ENCODE measurements around the gene PDE8A.
"Not testable (repeated sequence)": the region's sequence is repeated elsewhere in the genome, so short reads cannot be mapped to it uniquely, and the experiment has no call there.

DNA sequence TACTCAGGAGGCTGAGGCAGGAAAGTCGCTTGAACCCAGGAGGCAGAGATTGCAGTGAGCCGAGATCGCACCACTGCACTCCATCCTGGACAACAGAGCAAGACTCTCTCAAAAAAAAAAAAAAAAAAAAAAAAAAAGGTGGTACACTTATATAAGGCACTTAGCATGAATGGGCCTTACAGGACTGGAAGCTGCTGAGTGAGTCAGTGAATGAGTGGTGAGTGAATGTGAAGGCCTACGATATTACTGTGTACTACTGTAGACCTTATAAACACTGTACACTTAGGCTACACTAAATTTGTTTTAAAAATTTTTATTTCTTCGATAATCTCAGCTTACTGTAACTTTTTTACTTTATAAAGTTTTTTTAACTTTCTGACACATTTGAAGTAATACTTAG is 15.1 kb downstream of the PDE8A start:
- not testable (repeated sequence) for TF ChIP-seq FOS (IDR thresholded peaks at IDR 0.05; ENCODE audit: borderline replicate concordance, extremely low read depth, insufficient read length); CTCF (IDR thresholded peaks at IDR 0.05 in 2 of 3, conservative IDR thresholded peaks at IDR 0.05 in 1 of 3; ENCODE audit: control insufficient read depth in 2 of 3, extremely low read depth in 1 of 3, insufficient read depth in 1 of 3, low read depth in 3 of 3, low read length in 3 of 3); BCLAF1 (IDR thresholded peaks at IDR 0.05); EP300 (IDR thresholded peaks at IDR 0.05; ENCODE audit: borderline replicate concordance in 1 of 2, control insufficient read depth in 1 of 2, low read depth in 2 of 2, low read length in 2 of 2); ASH2L (IDR thresholded peaks at IDR 0.05; ENCODE audit: borderline replicate concordance, low read depth); POLR2A (IDR thresholded peaks at IDR 0.05; ENCODE audit: low read depth, low read length); NFIC (IDR thresholded peaks at IDR 0.05; ENCODE audit: low read depth, low read length)
- TF ChIP-seq, protein P1, sequence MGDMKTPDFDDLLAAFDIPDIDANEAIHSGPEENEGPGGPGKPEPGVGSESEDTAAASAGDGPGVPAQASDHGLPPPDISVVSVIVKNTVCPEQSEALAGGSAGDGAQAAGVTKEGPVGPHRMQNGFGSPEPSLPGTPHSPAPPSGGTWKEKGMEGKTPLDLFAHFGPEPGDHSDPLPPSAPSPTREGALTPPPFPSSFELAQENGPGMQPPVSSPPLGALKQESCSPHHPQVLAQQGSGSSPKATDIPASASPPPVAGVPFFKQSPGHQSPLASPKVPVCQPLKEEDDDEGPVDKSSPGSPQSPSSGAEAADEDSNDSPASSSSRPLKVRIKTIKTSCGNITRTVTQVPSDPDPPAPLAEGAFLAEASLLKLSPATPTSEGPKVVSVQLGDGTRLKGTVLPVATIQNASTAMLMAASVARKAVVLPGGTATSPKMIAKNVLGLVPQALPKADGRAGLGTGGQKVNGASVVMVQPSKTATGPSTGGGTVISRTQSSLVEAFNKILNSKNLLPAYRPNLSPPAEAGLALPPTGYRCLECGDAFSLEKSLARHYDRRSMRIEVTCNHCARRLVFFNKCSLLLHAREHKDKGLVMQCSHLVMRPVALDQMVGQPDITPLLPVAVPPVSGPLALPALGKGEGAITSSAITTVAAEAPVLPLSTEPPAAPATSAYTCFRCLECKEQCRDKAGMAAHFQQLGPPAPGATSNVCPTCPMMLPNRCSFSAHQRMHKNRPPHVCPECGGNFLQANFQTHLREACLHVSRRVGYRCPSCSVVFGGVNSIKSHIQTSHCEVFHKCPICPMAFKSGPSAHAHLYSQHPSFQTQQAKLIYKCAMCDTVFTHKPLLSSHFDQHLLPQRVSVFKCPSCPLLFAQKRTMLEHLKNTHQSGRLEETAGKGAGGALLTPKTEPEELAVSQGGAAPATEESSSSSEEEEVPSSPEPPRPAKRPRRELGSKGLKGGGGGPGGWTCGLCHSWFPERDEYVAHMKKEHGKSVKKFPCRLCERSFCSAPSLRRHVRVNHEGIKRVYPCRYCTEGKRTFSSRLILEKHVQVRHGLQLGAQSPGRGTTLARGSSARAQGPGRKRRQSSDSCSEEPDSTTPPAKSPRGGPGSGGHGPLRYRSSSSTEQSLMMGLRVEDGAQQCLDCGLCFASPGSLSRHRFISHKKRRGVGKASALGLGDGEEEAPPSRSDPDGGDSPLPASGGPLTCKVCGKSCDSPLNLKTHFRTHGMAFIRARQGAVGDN (IDR thresholded peaks at IDR 0.05) = not testable (repeated sequence)
- TF ChIP-seq, protein P2, sequence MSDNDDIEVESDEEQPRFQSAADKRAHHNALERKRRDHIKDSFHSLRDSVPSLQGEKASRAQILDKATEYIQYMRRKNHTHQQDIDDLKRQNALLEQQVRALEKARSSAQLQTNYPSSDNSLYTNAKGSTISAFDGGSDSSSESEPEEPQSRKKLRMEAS (IDR thresholded peaks at IDR 0.05; ENCODE audit: low read depth, low read length) = not testable (repeated sequence)
